Umbilical cord (tissue), 2 donors: ENCODE results near the gene ACSM2B. TPM values are rescaled to one million over a fixed set of nuclear protein-coding genes. Genes with fewer than 3 reads are reported as not detected.
"Not testable (repeated sequence)": the region's sequence is repeated elsewhere in the genome, so short reads cannot be mapped to it uniquely, and the experiment has no call there.

Experiments used
- DNase-seq: peaks from one replicate; pipeline ENCODE4 v3.0.0-alpha.2; 2015; ENCODE audit warnings: low spot score
- total RNA-seq: library from RNA; depleted of rRNA; stranded (reverse); fragments of >200 nt; gene quantifications from one replicate; pipeline ENCODE4 v1.2.3, GENCODE V29; 2014; ENCODE audit warnings: low replicate concordance; ENCODE audit not compliant: insufficient read depth

The ACSM2B gene
- total RNA-seq, 1 donor from 2014 or later = 4.6 TPM

- not testable (repeated sequence) for DNase-seq
These were observed 18.9 kb upstream of the ACSM2B start for GRCh38 chr16:20595068-20595467.

- DNase-seq = not testable (repeated sequence)
These were observed 16.6 kb upstream of the ACSM2B start for GRCh38 chr16:20592780-20593179.

GRCh38 chr16:20589486-20589885, 13.3 kb upstream of the ACSM2B start:
- not testable (repeated sequence) for DNase-seq

GRCh38 chr16:20587645-20588074, 11.5 kb upstream of the ACSM2B start:
- DNase-seq = peak; percentile 8

- not testable (repeated sequence) for DNase-seq
These were observed 10.5 kb upstream of the ACSM2B start for GRCh38 chr16:20586716-20587115.

- not testable (repeated sequence) for DNase-seq
These were observed 9.9 kb upstream of the ACSM2B start for GRCh38 chr16:20586112-20586511.

GRCh38 chr16:20580487-20581259, 4.5 kb upstream of the ACSM2B start:
- DNase-seq = not testable (repeated sequence)

- not testable (repeated sequence) for DNase-seq
These were observed 1.9 kb upstream of the ACSM2B start for GRCh38 chr16:20578091-20578490.

GRCh38 chr16:20569117-20569651, 7.0 kb downstream of the ACSM2B start:
- not testable (repeated sequence) for DNase-seq

GRCh38 chr16:20568404-20568803, 7.8 kb downstream of the ACSM2B start:
- DNase-seq = no peak

- DNase-seq = no peak
These were observed 9.3 kb downstream of the ACSM2B start for GRCh38 chr16:20566864-20567263.

GRCh38 chr16:20565334-20565733, 10.8 kb downstream of the ACSM2B start:
- not testable (repeated sequence) for DNase-seq

- DNase-seq = not testable (repeated sequence)
These were observed 11.9 kb downstream of the ACSM2B start for GRCh38 chr16:20564218-20564617.

GRCh38 chr16:20555628-20556027, 20.5 kb downstream of the ACSM2B start:
- DNase-seq = not testable (repeated sequence)

- not testable (repeated sequence) for DNase-seq
These were observed 21.5 kb downstream of the ACSM2B start for GRCh38 chr16:20554689-20555088.

- DNase-seq = not testable (repeated sequence)
These were observed 22.7 kb downstream of the ACSM2B start for GRCh38 chr16:20553493-20553892.

GRCh38 chr16:20546951-20547350, 29.2 kb downstream of the ACSM2B start:
- DNase-seq = not testable (repeated sequence)

- DNase-seq = not testable (repeated sequence)
These were observed 29.8 kb downstream of the ACSM2B start for GRCh38 chr16:20546278-20546853.

GRCh38 chr16:20540603-20541316, 35.4 kb downstream of the ACSM2B start:
- DNase-seq = not testable (repeated sequence)

- no peak for DNase-seq
These were observed 37.5 kb downstream of the ACSM2B start for GRCh38 chr16:20538687-20539086.

GRCh38 chr16:20538181-20538580, 38.0 kb downstream of the ACSM2B start:
- DNase-seq = no peak

GRCh38 chr16:20536669-20537068, 39.5 kb downstream of the ACSM2B start:
- not testable (repeated sequence) for DNase-seq
